Astrocyte (in vitro differentiated cells and primary cell): Measurements from ENCODE around the gene KCNK10. TPM values are rescaled to one million over a fixed set of nuclear protein-coding genes. Genes with fewer than 3 reads are reported as not detected.

Experiments used
- DNase-seq: peaks from one replicate; pipeline ENCODE4 v3.0.0-alpha.2; 2010; ENCODE audit warnings: low read depth
- FAIRE-seq: peaks from 2 replicates; lab custom pipeline; 2011; peaks lifted over from hg19 to GRCh38; lab: Jason Lieb, UNC
- H2AFZ ChIP-seq: 2 replicates; pipeline ENCODE4 v1.6.0; 2012; ENCODE audit warnings: low read depth, low read length, inconsistent platforms
- H3K27ac ChIP-seq: 2 replicates; pipeline ENCODE4 v1.5.1; 2011; ENCODE audit warnings: low read depth, low read length, inconsistent platforms
- H3K27me3 ChIP-seq: 2 replicates; pipeline ENCODE4 v1.6.0; 2011; ENCODE audit warnings: low read length, inconsistent platforms; ENCODE audit not compliant: insufficient read depth
- H3K36me3 ChIP-seq: 2 replicates; pipeline ENCODE4 v1.5.1; 2011; ENCODE audit warnings: low read length, inconsistent platforms; ENCODE audit not compliant: insufficient read depth
- H3K4me1 ChIP-seq: 2 replicates; pipeline ENCODE4 v1.5.1; 2011; ENCODE audit warnings: low read length, inconsistent platforms; ENCODE audit not compliant: insufficient read depth
- H3K4me2 ChIP-seq: 2 replicates; pipeline ENCODE4 v1.6.0; 2012; ENCODE audit warnings: low read length, inconsistent platforms
- H3K4me3 ChIP-seq: 2 replicates; pipeline ENCODE4 v1.5.1; 2011; ENCODE audit warnings: low read depth, mild to moderate bottlenecking, low read length, inconsistent platforms; ENCODE audit not compliant: insufficient read depth
- H3K79me2 ChIP-seq: 2 replicates; pipeline ENCODE4 v1.6.0; 2012; ENCODE audit warnings: mild to moderate bottlenecking, low read length, inconsistent platforms; ENCODE audit not compliant: insufficient read depth
- H3K9ac ChIP-seq: 2 replicates; pipeline ENCODE4 v1.6.0; 2012; ENCODE audit warnings: mild to moderate bottlenecking, low read length, inconsistent platforms
- H3K9me3 ChIP-seq: 2 replicates; pipeline ENCODE4 v1.5.1; 2012; ENCODE audit warnings: low read depth, mild to moderate bottlenecking, low read length, inconsistent platforms; ENCODE audit not compliant: insufficient read depth
- H4K20me1 ChIP-seq: 2 replicates; pipeline ENCODE4 v1.6.0; 2012; ENCODE audit warnings: low read length, inconsistent platforms; ENCODE audit not compliant: insufficient read depth
- H3K27ac Mint-ChIP-seq: one replicate; pipeline ENCODE4 v1.8.0; 2021; ENCODE audit warnings: mild to moderate bottlenecking, mixed read lengths; ENCODE audit not compliant: unreplicated experiment
- H3K27me3 Mint-ChIP-seq: one replicate; pipeline ENCODE4 v1.8.0; 2021; ENCODE audit warnings: low read depth, mixed read lengths; ENCODE audit not compliant: unreplicated experiment
- H3K36me3 Mint-ChIP-seq: one replicate; pipeline ENCODE4 v1.8.0; 2021; ENCODE audit warnings: low read depth, mixed read lengths; ENCODE audit not compliant: unreplicated experiment
- H3K4me1 Mint-ChIP-seq: one replicate; pipeline ENCODE4 v1.8.0; 2021; ENCODE audit warnings: low read depth, mixed read lengths; ENCODE audit not compliant: unreplicated experiment
- H3K4me3 Mint-ChIP-seq: one replicate; pipeline ENCODE4 v1.8.0; 2021; ENCODE audit warnings: mild to moderate bottlenecking, moderate library complexity, mixed read lengths; ENCODE audit not compliant: unreplicated experiment
- H3K9me3 Mint-ChIP-seq: one replicate; pipeline ENCODE4 v1.8.0; 2021; ENCODE audit warnings: mild to moderate bottlenecking, mixed read lengths; ENCODE audit not compliant: unreplicated experiment
- CTCF ChIP-seq: IDR thresholded peaks from 2 replicates; pipeline ENCODE4 v1.5.1; 2011; ENCODE audit warnings: low read depth, mild to moderate bottlenecking, inconsistent platforms, low read length, moderate library complexity; ENCODE audit not compliant: insufficient read depth
- EZH2 ChIP-seq: IDR thresholded peaks from 2 replicates; pipeline ENCODE4 v1.6.1; 2012; ENCODE audit warnings: mild to moderate bottlenecking, low read length, inconsistent platforms; ENCODE audit not compliant: insufficient read depth
- total RNA-seq: library from RNA; stranded (reverse); gene quantifications from 2 replicates; pipeline ENCODE4 v1.2.1, GENCODE V29; 2021

Gene KCNK10
- total RNA-seq, 1 donor from 2014 or later = 0.14 TPM

DNA sequence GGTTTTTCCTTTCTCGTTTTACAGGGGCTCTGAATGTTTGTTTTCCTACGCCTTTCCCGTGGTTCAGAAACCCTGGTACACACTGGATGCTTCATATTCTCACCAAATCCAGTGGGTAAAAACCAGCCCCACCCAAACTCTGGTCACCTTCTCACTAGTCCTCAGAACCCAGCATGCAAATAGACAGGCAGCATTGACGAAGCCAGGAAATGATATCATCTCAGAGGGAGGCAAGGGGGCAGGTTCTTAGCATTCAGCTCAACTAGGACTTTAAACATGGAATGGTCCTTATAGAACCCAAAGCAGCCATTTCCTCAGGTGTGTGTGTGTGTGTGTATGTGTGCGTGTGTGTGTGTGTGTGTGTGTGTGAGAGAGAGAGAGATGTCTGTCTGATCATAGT lies 142.0 kb downstream of the KCNK10 start:
- peak overlapping the region; percentile 0 for H2AFZ ChIP-seq
- H3K27me3 ChIP-seq = no peaks in the 10 kb centered on the region
- H3K4me1 ChIP-seq = no peaks in the 10 kb centered on the region
- DNase-seq (no peak), FAIRE-seq (no peak)
- H4K20me1 ChIP-seq = no peaks in the 10 kb centered on the region
- TF ChIP-seq EZH2 (no peak), CTCF (no peak)
- H3K27me3 Mint-ChIP-seq = no peaks in the 10 kb centered on the region
- no peaks in the 10 kb centered on the region for H3K79me2 ChIP-seq
- H3K36me3 ChIP-seq = no peaks in the 10 kb centered on the region
- H3K9ac ChIP-seq = no peak overlapping the region
- no peaks in the 10 kb centered on the region for H3K9me3 ChIP-seq
- no peaks in the 10 kb centered on the region for H3K9me3 Mint-ChIP-seq
- no peak overlapping the region for H3K27ac Mint-ChIP-seq
- H3K4me3 Mint-ChIP-seq = no peak overlapping the region
- H3K4me1 Mint-ChIP-seq = peaks cover 7% of the 10 kb centered on the region
- no peaks in the 10 kb centered on the region for H3K36me3 Mint-ChIP-seq
- no peak overlapping the region for H3K4me3 ChIP-seq
- H3K4me2 ChIP-seq = no peak overlapping the region
- no peak overlapping the region for H3K27ac ChIP-seq

GRCh38 chr14:88179716-88180115 lies 143.4 kb downstream of the KCNK10 start:
- H3K27ac ChIP-seq = no peak overlapping the region
- no peak overlapping the region for H3K4me2 ChIP-seq
- Mint-ChIP-seq H3K4me3 (no peak overlapping the region), H3K36me3 (no peaks in the 10 kb centered on the region), H3K27me3 (no peaks in the 10 kb centered on the region), H3K4me1 (peaks cover 7% of the 10 kb centered on the region), H3K27ac (no peak overlapping the region), H3K9me3 (no peaks in the 10 kb centered on the region)
- FAIRE-seq (no peak), DNase-seq (no peak)
- H3K36me3 ChIP-seq = no peaks in the 10 kb centered on the region
- H3K27me3 ChIP-seq = no peaks in the 10 kb centered on the region
- H4K20me1 ChIP-seq = no peaks in the 10 kb centered on the region
- H3K9ac ChIP-seq = no peak overlapping the region
- no peaks in the 10 kb centered on the region for H3K79me2 ChIP-seq
- H2AFZ ChIP-seq = no peak overlapping the region
- no peak overlapping the region for H3K4me3 ChIP-seq
- no peaks in the 10 kb centered on the region for H3K9me3 ChIP-seq
- no peaks in the 10 kb centered on the region for H3K4me1 ChIP-seq
- TF ChIP-seq CTCF (no peak), EZH2 (no peak)

DNA sequence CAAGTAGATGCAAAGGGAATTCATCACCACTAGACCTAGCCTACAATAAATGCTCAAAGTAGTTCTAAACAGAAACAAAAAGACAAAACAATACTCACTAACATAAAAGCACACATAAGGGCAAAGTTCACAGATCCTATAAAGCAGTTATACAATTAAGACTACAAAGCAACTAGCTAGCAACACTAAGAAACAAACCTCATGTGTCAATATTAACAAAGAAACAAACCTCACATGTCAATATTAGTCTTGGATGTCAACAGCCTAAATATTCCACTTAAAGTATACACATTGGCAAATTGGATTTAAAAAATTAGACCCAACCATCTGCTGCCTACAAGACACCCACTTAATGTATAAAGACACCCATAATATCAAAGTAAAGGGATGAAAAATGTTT lies 152.7 kb downstream of the KCNK10 start:
- H3K27me3 Mint-ChIP-seq = no peaks in the 10 kb centered on the region
- Histone ChIP-seq H3K79me2 (no peaks in the 10 kb centered on the region), H3K4me3 (no peak overlapping the region), H3K27ac (no peak overlapping the region), H2AFZ (no peak overlapping the region), H3K9ac (no peak overlapping the region), H4K20me1 (no peaks in the 10 kb centered on the region), H3K4me1 (no peaks in the 10 kb centered on the region), H3K9me3 (no peaks in the 10 kb centered on the region), H3K4me2 (no peak overlapping the region), H3K36me3 (no peaks in the 10 kb centered on the region), H3K27me3 (no peaks in the 10 kb centered on the region)
- peaks cover 5% of the 10 kb centered on the region for H3K4me1 Mint-ChIP-seq
- no peak overlapping the region for H3K4me3 Mint-ChIP-seq
- FAIRE-seq (peak; percentile 37), DNase-seq (no peak)
- no peak overlapping the region for H3K27ac Mint-ChIP-seq
- TF ChIP-seq EZH2 (no peak), CTCF (no peak)
- H3K36me3 Mint-ChIP-seq = no peaks in the 10 kb centered on the region
- H3K9me3 Mint-ChIP-seq = peaks cover 2% of the 10 kb centered on the region
